Activated CD8-positive, alpha-beta memory T cell treated with anti-CD3 and anti-CD28 coated beads for 1 hour (primary cell): Measurements from ENCODE around the gene DOK1.

Experiments used
- DNase-seq, 2 donors: peaks; one replicate each; pipeline ENCODE4 v3.0.0-alpha.2; 2020; ENCODE audit warnings: low read depth in 1 of 2; ENCODE audit errors: extremely low read depth in 1 of 2

Gene DOK1

DNA sequence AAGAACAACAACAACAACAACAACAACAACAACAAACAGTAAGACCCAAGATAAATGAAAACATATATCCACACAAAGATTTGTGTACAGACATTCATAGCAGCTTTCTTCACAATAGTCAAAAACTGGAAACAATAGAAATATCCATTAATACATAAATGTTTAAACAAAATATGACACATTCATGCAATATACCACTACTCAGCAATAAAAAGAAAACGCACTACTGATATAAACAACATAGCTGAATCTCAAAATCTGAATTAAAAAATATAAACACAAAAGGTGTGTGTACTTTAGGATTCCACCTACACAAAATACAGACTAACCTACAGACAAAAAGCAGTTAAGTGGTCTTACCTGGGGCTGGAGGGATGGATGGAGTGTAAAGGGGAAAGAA lies 42.1 kb downstream of the DOK1 start:
- DNase-seq, result no peak

DNA sequence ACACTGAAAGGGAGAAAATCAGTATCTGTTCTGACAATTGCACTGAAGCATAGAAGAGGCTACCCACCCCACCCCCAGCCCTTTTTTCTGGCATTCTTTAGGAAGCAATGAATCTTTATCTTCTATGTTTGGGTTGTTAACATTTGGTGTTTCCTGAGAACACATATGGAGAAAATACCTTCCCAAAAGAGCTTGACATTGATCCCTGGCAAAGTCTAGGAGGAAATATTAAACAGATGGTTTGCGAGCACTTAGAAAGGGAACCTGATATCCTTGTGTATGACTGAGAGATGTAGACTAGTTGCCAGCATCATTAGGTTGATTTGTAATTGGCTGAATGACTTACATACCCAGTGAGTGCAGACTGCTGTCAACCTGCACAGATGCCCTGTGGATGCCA lies 42.9 kb downstream of the DOK1 start:
- DNase-seq, result no peak

DNA sequence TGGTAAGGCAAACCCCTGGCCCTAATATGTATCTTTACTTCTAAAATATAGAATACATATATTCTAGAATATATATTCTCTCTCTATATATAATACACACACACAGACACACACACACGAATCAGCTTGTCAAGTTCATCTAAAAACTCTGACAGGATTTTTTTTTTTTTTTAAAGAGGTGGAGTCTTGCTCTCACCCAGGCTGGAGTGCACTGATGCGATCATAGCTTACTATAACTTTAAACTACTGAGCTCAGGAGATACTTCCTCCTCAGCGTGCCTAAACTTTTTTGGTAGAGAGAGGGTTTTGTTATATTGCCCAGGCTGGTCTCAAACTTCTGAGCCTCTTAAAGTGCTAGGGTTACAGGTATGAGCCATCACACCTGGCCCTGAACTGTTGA lies 45.2 kb downstream of the DOK1 start:
- no peak for DNase-seq

DNA sequence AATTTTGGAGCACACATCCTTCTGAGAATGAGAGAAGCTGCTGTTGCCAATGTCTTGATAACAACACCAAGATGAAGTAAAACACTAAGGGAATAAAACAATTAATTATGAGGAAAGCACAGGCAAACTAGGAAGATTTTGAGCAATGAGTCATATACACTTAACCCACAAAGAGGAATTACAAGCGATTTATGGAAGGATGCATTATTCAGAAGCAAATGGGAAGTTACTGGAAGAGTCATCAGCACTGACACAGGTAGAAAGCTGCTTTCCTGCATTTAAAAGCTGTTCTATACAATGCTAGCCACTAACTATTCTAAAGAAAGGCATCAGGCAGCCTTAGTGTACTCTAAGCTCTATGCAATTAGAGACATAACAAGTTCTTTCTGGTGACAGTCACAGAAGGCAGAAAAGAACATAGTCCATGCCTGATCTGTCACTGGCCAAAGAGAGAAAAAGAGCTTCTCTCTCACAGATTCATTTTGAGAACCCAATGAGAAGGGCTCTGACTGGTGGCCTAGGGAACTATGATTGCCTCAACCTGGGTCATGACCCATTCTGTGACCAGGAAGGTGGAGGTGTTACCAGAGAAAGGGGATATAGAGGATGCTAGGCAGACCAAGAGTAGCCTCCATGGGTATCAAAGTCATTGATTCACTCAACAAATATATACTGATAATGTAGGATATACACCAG lies 48.2 kb downstream of the DOK1 start:
- DNase-seq, result no peak

DNA sequence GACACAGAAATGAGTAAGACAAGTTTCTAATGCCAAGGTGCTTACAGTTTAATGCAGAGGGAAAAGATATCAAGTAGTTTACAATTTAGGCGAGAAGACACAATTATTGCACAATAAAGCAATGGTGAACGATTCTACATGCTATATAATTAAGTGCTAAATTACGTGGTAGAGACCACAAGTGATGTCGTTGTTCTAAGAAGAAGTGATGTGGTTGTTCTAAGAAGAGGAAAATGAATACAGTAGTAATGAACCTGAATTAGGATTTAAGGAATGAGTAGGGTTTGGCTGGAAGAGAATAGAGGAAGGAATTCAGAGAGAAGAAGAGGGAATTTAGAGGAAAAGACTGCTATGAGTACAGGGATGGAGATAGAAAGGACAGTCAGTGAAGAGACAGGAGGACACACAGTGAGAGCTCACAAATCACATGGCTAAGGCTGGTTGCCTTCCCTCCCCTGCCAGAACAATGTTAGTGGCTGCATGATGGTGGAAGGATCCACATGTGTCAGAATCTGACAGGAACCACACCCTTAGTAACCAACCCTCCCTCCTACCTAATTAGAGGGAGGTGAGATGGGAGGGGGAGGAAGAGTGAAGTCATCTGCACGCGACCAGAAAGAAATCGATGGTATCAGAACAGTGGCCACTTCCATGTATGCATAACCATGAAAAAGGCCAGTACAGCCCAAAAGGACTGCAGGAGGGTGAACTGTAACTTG lies 48.9 kb downstream of the DOK1 start:
- no peak for DNase-seq

DNA sequence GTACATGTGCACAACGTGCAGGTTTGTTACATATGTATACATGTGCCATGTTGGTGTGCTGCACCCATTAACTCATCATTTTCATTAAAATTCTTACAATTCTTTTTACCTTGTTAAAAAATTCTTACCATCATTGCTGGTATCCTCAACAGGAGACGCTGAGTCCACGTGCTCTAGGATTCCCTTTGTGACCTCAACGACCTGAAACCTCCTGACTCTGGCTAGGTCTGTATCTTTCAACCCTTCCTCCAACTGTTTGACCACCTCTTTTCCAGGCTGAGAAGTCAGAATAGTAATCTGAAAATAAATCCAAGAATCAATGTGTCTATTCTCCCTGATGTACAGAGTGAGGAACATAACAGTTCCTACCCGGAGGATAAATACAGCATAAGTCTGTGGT lies 52.4 kb downstream of the DOK1 start:
- no peak for DNase-seq
